ENCODE data around the gene POLL.

Gene POLL

GRCh38 chr10:101617824-101618568 is 29.9 kb upstream of the POLL start:
- Histone ChIP-seq H3K9me3 (ENCODE audit: low read length) (no peaks in the 10 kb centered on the region), H3K36me3 (ENCODE audit: insufficient read depth, low read length) (peaks cover 42% of the 10 kb centered on the region), H3K4me1 (ENCODE audit: insufficient read depth, low read length) (no peaks in the 10 kb centered on the region), H3K9ac (ENCODE audit: low read length) (no peak overlapping the region), H3K27me3 (ENCODE audit: control insufficient read depth in 1 of 2, insufficient read depth in 2 of 2, low read length in 2 of 2) (no peaks in the 10 kb centered on the region), H3K27ac (ENCODE audit: low read depth, low read length) (no peak overlapping the region), H3K4me3 (ENCODE audit: low read depth in 1 of 2, low read length in 2 of 2) (no peak overlapping the region)

- peaks cover 43% of the 10 kb centered on the region for H3K36me3 ChIP-seq (ENCODE audit: insufficient read depth, low read length)
- no peaks in the 10 kb centered on the region for H3K27me3 ChIP-seq (ENCODE audit: control insufficient read depth in 1 of 2, insufficient read depth in 2 of 2, low read length in 2 of 2)
- no peak overlapping the region for H3K9ac ChIP-seq (ENCODE audit: low read length)
- H3K4me1 ChIP-seq (ENCODE audit: insufficient read depth, low read length), result no peaks in the 10 kb centered on the region
- no peaks in the 10 kb centered on the region for H3K9me3 ChIP-seq (ENCODE audit: low read length)
- H3K27ac ChIP-seq (ENCODE audit: low read depth, low read length), result no peak overlapping the region
- H3K4me3 ChIP-seq (ENCODE audit: low read depth in 1 of 2, low read length in 2 of 2), result no peak overlapping the region
Observed at GRCh38 chr10:101617102-101617823, 29.2 kb upstream of the POLL start.

- H3K4me3 ChIP-seq (ENCODE audit: low read depth in 1 of 2, low read length in 2 of 2), result no peak overlapping the region
- H3K9me3 ChIP-seq (ENCODE audit: low read length), result no peaks in the 10 kb centered on the region
- no peaks in the 10 kb centered on the region for H3K27me3 ChIP-seq (ENCODE audit: control insufficient read depth in 1 of 2, insufficient read depth in 2 of 2, low read length in 2 of 2)
- no peak overlapping the region for H3K9ac ChIP-seq (ENCODE audit: low read length)
- H3K4me1 ChIP-seq (ENCODE audit: insufficient read depth, low read length), result no peaks in the 10 kb centered on the region
- H3K27ac ChIP-seq (ENCODE audit: low read depth, low read length), result no peak overlapping the region
- H3K36me3 ChIP-seq (ENCODE audit: insufficient read depth, low read length), result peaks cover 48% of the 10 kb centered on the region
Observed at GRCh38 chr10:101616415-101617101, 28.5 kb upstream of the POLL start.

GRCh38 chr10:101615525-101616116 is 27.6 kb upstream of the POLL start:
- no peak overlapping the region for H3K9ac ChIP-seq (ENCODE audit: low read length)
- H3K36me3 ChIP-seq (ENCODE audit: insufficient read depth, low read length), result peaks cover 48% of the 10 kb centered on the region
- no peak overlapping the region for H3K4me3 ChIP-seq (ENCODE audit: low read depth in 1 of 2, low read length in 2 of 2)
- no peaks in the 10 kb centered on the region for H3K9me3 ChIP-seq (ENCODE audit: low read length)
- no peaks in the 10 kb centered on the region for H3K4me1 ChIP-seq (ENCODE audit: insufficient read depth, low read length)
- no peak overlapping the region for H3K27ac ChIP-seq (ENCODE audit: low read depth, low read length)
- H3K27me3 ChIP-seq (ENCODE audit: control insufficient read depth in 1 of 2, insufficient read depth in 2 of 2, low read length in 2 of 2), result no peaks in the 10 kb centered on the region

GRCh38 chr10:101614663-101615524 is 26.8 kb upstream of the POLL start:
- H3K9ac ChIP-seq (ENCODE audit: low read length), result no peak overlapping the region

GRCh38 chr10:101613646-101614045 is 25.6 kb upstream of the POLL start:
- Histone ChIP-seq H3K9me3 (ENCODE audit: low read length) (no peaks in the 10 kb centered on the region), H3K4me1 (ENCODE audit: insufficient read depth, low read length) (no peaks in the 10 kb centered on the region), H3K27me3 (ENCODE audit: control insufficient read depth in 1 of 2, insufficient read depth in 2 of 2, low read length in 2 of 2) (no peaks in the 10 kb centered on the region), H3K27ac (ENCODE audit: low read depth, low read length) (no peak overlapping the region), H3K4me3 (ENCODE audit: low read depth in 1 of 2, low read length in 2 of 2) (no peak overlapping the region), H3K9ac (ENCODE audit: low read length) (no peak overlapping the region), H3K36me3 (ENCODE audit: insufficient read depth, low read length) (peaks cover 60% of the 10 kb centered on the region)

More at GRCh38 chr10:101614663-101615524, 26.8 kb upstream of the POLL start:
- Histone ChIP-seq H3K36me3 (ENCODE audit: insufficient read depth, low read length) (peaks cover 53% of the 10 kb centered on the region), H3K9me3 (ENCODE audit: low read length) (no peaks in the 10 kb centered on the region), H3K27ac (ENCODE audit: low read depth, low read length) (no peak overlapping the region), H3K4me3 (ENCODE audit: low read depth in 1 of 2, low read length in 2 of 2) (no peak overlapping the region), H3K4me1 (ENCODE audit: insufficient read depth, low read length) (no peaks in the 10 kb centered on the region), H3K27me3 (ENCODE audit: control insufficient read depth in 1 of 2, insufficient read depth in 2 of 2, low read length in 2 of 2) (no peaks in the 10 kb centered on the region)

GRCh38 chr10:101612872-101613271 is 24.8 kb upstream of the POLL start:
- Histone ChIP-seq H3K9me3 (ENCODE audit: low read length) (no peaks in the 10 kb centered on the region), H3K36me3 (ENCODE audit: insufficient read depth, low read length) (peaks cover 64% of the 10 kb centered on the region), H3K27ac (ENCODE audit: low read depth, low read length) (no peak overlapping the region), H3K9ac (ENCODE audit: low read length) (no peak overlapping the region), H3K4me1 (ENCODE audit: insufficient read depth, low read length) (no peaks in the 10 kb centered on the region), H3K27me3 (ENCODE audit: control insufficient read depth in 1 of 2, insufficient read depth in 2 of 2, low read length in 2 of 2) (no peaks in the 10 kb centered on the region), H3K4me3 (ENCODE audit: low read depth in 1 of 2, low read length in 2 of 2) (no peak overlapping the region)

GRCh38 chr10:101612086-101612485 is 24.0 kb upstream of the POLL start:
- Histone ChIP-seq H3K36me3 (ENCODE audit: insufficient read depth, low read length) (peaks cover 64% of the 10 kb centered on the region), H3K9ac (ENCODE audit: low read length) (no peak overlapping the region)

GRCh38 chr10:101611096-101611905 is 23.2 kb upstream of the POLL start:
- no peaks in the 10 kb centered on the region for H3K4me1 ChIP-seq (ENCODE audit: insufficient read depth, low read length)
- no peak overlapping the region for H3K9ac ChIP-seq (ENCODE audit: low read length)
- no peaks in the 10 kb centered on the region for H3K27me3 ChIP-seq (ENCODE audit: control insufficient read depth in 1 of 2, insufficient read depth in 2 of 2, low read length in 2 of 2)
- H3K9me3 ChIP-seq (ENCODE audit: low read length), result no peaks in the 10 kb centered on the region
- no peak overlapping the region for H3K4me3 ChIP-seq (ENCODE audit: low read depth in 1 of 2, low read length in 2 of 2)
- peaks cover 61% of the 10 kb centered on the region for H3K36me3 ChIP-seq (ENCODE audit: insufficient read depth, low read length)
- no peak overlapping the region for H3K27ac ChIP-seq (ENCODE audit: low read depth, low read length)

More at GRCh38 chr10:101612086-101612485, 24.0 kb upstream of the POLL start:
- H3K27me3 ChIP-seq (ENCODE audit: control insufficient read depth in 1 of 2, insufficient read depth in 2 of 2, low read length in 2 of 2), result no peaks in the 10 kb centered on the region
- no peaks in the 10 kb centered on the region for H3K4me1 ChIP-seq (ENCODE audit: insufficient read depth, low read length)
- no peak overlapping the region for H3K27ac ChIP-seq (ENCODE audit: low read depth, low read length)
- no peaks in the 10 kb centered on the region for H3K9me3 ChIP-seq (ENCODE audit: low read length)
- no peak overlapping the region for H3K4me3 ChIP-seq (ENCODE audit: low read depth in 1 of 2, low read length in 2 of 2)

GRCh38 chr10:101609481-101609880 is 21.4 kb upstream of the POLL start:
- H3K36me3 ChIP-seq (ENCODE audit: insufficient read depth, low read length), result peaks cover 65% of the 10 kb centered on the region

More at GRCh38 chr10:101609481-101609880, 21.4 kb upstream of the POLL start:
- H3K9ac ChIP-seq (ENCODE audit: low read length), result no peak overlapping the region
- H3K4me1 ChIP-seq (ENCODE audit: insufficient read depth, low read length), result no peaks in the 10 kb centered on the region
- H3K27ac ChIP-seq (ENCODE audit: low read depth, low read length), result no peak overlapping the region
- H3K9me3 ChIP-seq (ENCODE audit: low read length), result no peaks in the 10 kb centered on the region
- no peak overlapping the region for H3K4me3 ChIP-seq (ENCODE audit: low read depth in 1 of 2, low read length in 2 of 2)
- H3K27me3 ChIP-seq (ENCODE audit: control insufficient read depth in 1 of 2, insufficient read depth in 2 of 2, low read length in 2 of 2), result no peaks in the 10 kb centered on the region

All from muscle layer of colon (tissue), 2 donors.